Endothelial cell (in vitro differentiated cells): Measurements from ENCODE around the gene CSNK1G3. TPM values are rescaled to one million over a fixed set of nuclear protein-coding genes. Genes with fewer than 3 reads are reported as not detected.
"Not testable (repeated sequence)": the region's sequence is repeated elsewhere in the genome, so short reads cannot be mapped to it uniquely, and the experiment has no call there.

Experiments
- DNase-seq: peaks from one replicate; pipeline ENCODE4 v3.0.0; 2021; ENCODE audit warnings: low spot score
- H3K27ac Mint-ChIP-seq: one replicate; pipeline ENCODE4 v1.8.0; 2021; ENCODE audit warnings: mixed read lengths, inconsistent platforms; ENCODE audit not compliant: unreplicated experiment
- H3K27me3 Mint-ChIP-seq: one replicate; pipeline ENCODE4 v1.8.0; 2021; ENCODE audit warnings: mild to moderate bottlenecking, moderate library complexity, mixed read lengths, inconsistent platforms; ENCODE audit not compliant: unreplicated experiment
- H3K36me3 Mint-ChIP-seq: one replicate; pipeline ENCODE4 v1.8.0; 2021; ENCODE audit warnings: mild to moderate bottlenecking, low read depth, mixed read lengths, inconsistent platforms; ENCODE audit not compliant: unreplicated experiment
- H3K4me1 Mint-ChIP-seq: one replicate; pipeline ENCODE4 v1.8.0; 2021; ENCODE audit warnings: mild to moderate bottlenecking, mixed read lengths, inconsistent platforms; ENCODE audit not compliant: unreplicated experiment
- H3K4me3 Mint-ChIP-seq: one replicate; pipeline ENCODE4 v1.8.0; 2021; ENCODE audit warnings: mild to moderate bottlenecking, mixed read lengths, inconsistent platforms; ENCODE audit not compliant: unreplicated experiment
- H3K9me3 Mint-ChIP-seq: one replicate; pipeline ENCODE4 v1.8.0; 2021; ENCODE audit warnings: mixed read lengths, inconsistent platforms; ENCODE audit not compliant: unreplicated experiment
- total RNA-seq: library from RNA; stranded (reverse); fragmentation: NEBNext Ultra II Directional; extraction: Animal tissue kit (Norgen Biotek cat#: 25700); gene quantifications from one replicate; pipeline ENCODE4 v1.2.1, GENCODE V29; 2021; ENCODE audit not compliant: unreplicated experiment
- TF ChIP-seq, protein P1 (sequence below): fragments of 200-600 bp; sonication (generic); IDR thresholded peaks from one replicate; pipeline ENCODE4 v1.5.0; 2021; ENCODE audit warnings: antibody characterized with exemption; ENCODE audit not compliant: unreplicated experiment

Gene CSNK1G3
- total RNA-seq, 1 donor from 2014 or later, result 55.6 TPM

DNA sequence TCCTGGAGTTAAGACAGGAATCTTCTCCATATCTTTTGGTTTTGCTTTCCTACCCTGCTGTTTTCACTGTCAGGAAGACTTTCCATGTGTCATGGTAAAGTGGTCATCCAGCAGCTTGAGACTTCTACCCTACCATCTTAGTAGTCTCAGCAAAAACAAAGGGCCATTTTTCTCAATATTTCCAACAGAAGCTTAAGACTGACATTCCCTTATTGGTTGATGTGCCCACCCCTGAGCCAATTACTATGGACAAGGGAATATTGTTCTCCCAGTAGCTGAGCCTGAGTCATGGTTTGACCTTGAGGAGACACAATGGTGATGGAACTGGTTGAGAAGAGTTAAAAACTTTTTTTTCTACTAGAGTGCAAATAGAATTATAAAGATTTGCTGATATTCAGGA, 105.6 kb downstream of the CSNK1G3 start:
- Mint-ChIP-seq H3K36me3 (no peaks in the 10 kb centered on the region), H3K27me3 (no peaks in the 10 kb centered on the region), H3K9me3 (no peaks in the 10 kb centered on the region)

DNA sequence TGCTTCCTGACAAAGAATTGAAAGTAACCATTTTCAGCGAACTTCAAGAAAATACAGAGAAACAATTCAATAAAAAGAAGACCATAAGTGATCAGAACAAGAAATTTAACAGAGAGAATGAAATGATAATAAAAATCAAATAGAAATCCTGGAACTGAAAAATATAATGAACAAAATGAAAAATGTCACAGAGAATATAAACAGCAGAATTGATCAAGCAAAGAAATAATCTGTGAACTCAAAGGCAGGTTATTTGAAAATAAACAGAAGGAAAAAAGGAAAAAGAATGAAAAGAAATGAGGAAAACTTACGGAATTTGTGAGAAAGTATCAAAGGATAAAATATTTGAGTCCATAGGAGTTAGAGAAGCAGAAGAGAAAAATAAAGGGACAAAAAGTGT, 114.1 kb downstream of the CSNK1G3 start:
- H3K36me3 Mint-ChIP-seq, result no peaks in the 10 kb centered on the region
- DNase-seq, result no peak
- H3K4me3 Mint-ChIP-seq, result no peak overlapping the region
- peaks cover 2% of the 10 kb centered on the region for H3K4me1 Mint-ChIP-seq
- no peak overlapping the region for H3K27ac Mint-ChIP-seq
- H3K27me3 Mint-ChIP-seq, result peaks cover 1% of the 10 kb centered on the region
- no peaks in the 10 kb centered on the region for H3K9me3 Mint-ChIP-seq
- TF ChIP-seq, protein P1, sequence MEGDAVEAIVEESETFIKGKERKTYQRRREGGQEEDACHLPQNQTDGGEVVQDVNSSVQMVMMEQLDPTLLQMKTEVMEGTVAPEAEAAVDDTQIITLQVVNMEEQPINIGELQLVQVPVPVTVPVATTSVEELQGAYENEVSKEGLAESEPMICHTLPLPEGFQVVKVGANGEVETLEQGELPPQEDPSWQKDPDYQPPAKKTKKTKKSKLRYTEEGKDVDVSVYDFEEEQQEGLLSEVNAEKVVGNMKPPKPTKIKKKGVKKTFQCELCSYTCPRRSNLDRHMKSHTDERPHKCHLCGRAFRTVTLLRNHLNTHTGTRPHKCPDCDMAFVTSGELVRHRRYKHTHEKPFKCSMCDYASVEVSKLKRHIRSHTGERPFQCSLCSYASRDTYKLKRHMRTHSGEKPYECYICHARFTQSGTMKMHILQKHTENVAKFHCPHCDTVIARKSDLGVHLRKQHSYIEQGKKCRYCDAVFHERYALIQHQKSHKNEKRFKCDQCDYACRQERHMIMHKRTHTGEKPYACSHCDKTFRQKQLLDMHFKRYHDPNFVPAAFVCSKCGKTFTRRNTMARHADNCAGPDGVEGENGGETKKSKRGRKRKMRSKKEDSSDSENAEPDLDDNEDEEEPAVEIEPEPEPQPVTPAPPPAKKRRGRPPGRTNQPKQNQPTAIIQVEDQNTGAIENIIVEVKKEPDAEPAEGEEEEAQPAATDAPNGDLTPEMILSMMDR, result no peak

More for the DNA sequence above, 105.6 kb downstream of the CSNK1G3 start:
- no peak overlapping the region for H3K4me3 Mint-ChIP-seq
- no peak for DNase-seq
- TF ChIP-seq, protein P1, result no peak
- no peaks in the 10 kb centered on the region for H3K4me1 Mint-ChIP-seq
- H3K27ac Mint-ChIP-seq, result no peak overlapping the region

DNA sequence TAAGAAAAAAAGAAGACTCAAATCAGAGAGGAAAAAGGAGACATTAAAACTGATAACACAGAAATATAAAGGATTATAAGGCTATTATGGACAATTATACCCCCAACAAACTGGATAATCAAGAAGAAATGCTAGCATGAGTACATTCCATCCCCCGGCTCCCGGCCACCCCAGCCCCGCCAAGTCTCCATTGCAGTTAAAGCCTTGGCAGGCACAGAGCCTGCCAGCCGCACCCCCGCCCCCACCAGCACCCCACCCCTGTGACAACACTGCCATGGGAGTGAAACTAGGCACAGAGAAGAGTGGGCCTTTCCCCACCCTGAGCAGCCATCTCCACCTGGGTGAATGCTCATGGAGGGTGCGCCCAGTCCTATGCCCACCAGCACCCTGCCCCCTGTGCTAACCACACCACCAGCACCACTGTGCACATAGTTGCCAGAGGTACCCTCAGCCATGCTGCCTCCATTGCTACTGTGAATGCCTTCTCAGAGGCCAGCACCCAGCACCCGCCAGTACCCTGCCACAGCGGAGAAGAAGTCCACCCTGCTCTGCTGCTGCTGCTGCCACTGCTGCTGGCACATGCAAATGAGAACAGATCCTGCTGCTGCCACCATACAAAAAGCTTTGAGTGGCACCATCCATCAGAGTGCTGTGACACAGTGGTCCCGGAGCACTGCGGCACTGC, 117.0 kb downstream of the CSNK1G3 start:
- no peak for DNase-seq
- H3K27ac Mint-ChIP-seq, result no peak overlapping the region
- no peaks in the 10 kb centered on the region for H3K36me3 Mint-ChIP-seq
- TF ChIP-seq, protein P1, result no peak
- no peaks in the 10 kb centered on the region for H3K9me3 Mint-ChIP-seq
- H3K27me3 Mint-ChIP-seq, result peaks cover 1% of the 10 kb centered on the region
- H3K4me1 Mint-ChIP-seq, result no peaks in the 10 kb centered on the region
- H3K4me3 Mint-ChIP-seq, result no peak overlapping the region

DNA sequence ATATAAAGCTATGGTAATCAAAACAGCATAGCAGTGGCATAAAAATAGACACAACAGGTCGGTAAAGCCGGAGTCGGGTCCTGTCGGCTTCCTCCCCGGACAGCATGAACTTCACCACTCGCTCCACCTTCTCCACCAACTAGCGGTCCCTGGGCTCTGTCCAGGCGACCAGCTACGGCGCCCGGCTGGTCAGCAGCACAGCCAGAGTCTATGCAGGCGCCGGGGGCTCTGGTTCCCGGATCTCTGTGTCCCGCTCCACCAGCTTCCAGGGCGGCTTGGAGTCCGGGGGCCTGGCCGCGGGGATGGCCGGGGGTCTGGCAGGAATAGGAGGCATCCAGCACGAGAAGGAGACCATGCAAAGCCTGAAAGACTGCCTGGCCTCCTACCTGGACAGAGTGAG, 124.0 kb downstream of the CSNK1G3 start:
- Mint-ChIP-seq H3K27me3 (peaks cover 3% of the 10 kb centered on the region), H3K4me1 (no peaks in the 10 kb centered on the region), H3K9me3 (no peaks in the 10 kb centered on the region), H3K4me3 (no peak overlapping the region), H3K36me3 (no peaks in the 10 kb centered on the region), H3K27ac (no peak overlapping the region)
- DNase-seq, result no peak
- TF ChIP-seq, protein P1, result no peak

DNA sequence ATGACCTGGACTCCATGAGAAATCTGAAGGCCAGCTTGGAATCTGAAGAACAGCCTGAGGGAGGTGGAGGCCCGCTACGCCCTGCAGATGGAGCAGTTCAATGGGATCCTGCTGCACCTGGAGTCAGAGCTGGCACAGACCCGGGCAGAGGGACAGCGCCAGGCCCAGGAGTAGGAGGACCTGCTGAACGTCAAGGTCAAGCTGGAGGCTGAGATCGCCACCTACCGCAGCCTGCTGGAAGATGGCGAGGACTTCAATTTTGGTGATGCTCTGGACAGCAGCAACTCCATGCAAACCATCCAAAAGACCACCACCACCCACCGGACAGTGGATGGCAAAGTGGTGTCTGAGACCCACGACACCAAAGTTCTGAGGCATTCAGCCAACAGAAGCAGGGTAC, 125.1 kb downstream of the CSNK1G3 start:
- not testable (repeated sequence) for H3K36me3 Mint-ChIP-seq, H3K27ac Mint-ChIP-seq, H3K9me3 Mint-ChIP-seq, H3K4me3 Mint-ChIP-seq, H3K27me3 Mint-ChIP-seq, H3K4me1 Mint-ChIP-seq, DNase-seq
